ENCODE results near the gene AUTS2.

Gene AUTS2

DNA sequence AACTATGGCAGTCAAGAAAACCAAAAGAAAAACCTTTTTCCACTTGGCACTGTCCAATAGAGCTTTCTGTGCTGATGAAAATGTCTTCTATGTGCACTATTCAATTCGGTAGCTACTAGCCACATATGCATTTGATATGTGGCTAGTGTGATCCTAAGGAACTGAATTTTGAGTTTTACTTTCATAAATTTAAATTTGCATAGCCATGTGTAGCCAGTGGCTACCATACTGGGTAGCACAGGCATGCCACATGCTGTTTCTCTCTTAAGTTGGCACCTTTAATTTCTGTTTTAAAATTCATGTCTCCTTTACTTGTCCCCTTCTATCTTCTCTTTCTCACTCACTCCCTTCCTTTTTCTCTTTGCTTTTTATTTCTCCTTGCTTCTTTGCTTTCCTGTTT lies 455.7 kb downstream of the AUTS2 start:
- H3K4me1 Mint-ChIP-seq (ENCODE audit: low read depth), result no peaks in the 10 kb centered on the region
- no peak for DNase-seq (ENCODE audit: low spot score)

DNA sequence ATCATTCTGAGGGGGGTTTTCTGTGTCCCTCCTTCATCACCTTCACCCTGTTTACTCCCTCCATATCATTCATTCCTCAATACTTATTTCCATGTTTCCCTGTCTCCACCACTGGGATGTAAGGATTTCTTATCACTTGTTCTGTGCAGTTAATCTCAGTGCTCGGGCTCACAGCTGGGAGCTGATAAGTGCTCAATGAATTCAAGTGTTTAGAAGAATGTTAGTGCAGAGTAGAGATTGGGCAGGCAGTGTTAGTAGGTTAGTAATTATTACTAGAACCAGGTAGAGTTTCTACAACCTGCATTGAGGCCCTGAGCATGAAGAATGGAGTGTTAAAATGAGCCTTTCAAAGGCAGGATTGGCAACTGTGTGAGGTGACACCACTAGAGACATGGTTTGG lies 458.1 kb downstream of the AUTS2 start:
- peaks cover 3% of the 10 kb centered on the region for H3K4me1 Mint-ChIP-seq (ENCODE audit: low read depth)
- H3K27ac Mint-ChIP-seq, result no peak overlapping the region
- no peaks in the 10 kb centered on the region for H3K36me3 Mint-ChIP-seq (ENCODE audit: low read depth)
- H3K27me3 Mint-ChIP-seq (ENCODE audit: low read depth), result no peaks in the 10 kb centered on the region
- DNase-seq (ENCODE audit: low spot score), result no peak
- no peaks in the 10 kb centered on the region for H3K9me3 Mint-ChIP-seq
- no peak overlapping the region for H3K4me3 Mint-ChIP-seq

More for the DNA sequence above, 455.7 kb downstream of the AUTS2 start:
- H3K27me3 Mint-ChIP-seq (ENCODE audit: low read depth), result no peaks in the 10 kb centered on the region
- no peaks in the 10 kb centered on the region for H3K36me3 Mint-ChIP-seq (ENCODE audit: low read depth)
- H3K27ac Mint-ChIP-seq, result no peak overlapping the region
- H3K9me3 Mint-ChIP-seq, result no peaks in the 10 kb centered on the region
- no peak overlapping the region for H3K4me3 Mint-ChIP-seq

DNA sequence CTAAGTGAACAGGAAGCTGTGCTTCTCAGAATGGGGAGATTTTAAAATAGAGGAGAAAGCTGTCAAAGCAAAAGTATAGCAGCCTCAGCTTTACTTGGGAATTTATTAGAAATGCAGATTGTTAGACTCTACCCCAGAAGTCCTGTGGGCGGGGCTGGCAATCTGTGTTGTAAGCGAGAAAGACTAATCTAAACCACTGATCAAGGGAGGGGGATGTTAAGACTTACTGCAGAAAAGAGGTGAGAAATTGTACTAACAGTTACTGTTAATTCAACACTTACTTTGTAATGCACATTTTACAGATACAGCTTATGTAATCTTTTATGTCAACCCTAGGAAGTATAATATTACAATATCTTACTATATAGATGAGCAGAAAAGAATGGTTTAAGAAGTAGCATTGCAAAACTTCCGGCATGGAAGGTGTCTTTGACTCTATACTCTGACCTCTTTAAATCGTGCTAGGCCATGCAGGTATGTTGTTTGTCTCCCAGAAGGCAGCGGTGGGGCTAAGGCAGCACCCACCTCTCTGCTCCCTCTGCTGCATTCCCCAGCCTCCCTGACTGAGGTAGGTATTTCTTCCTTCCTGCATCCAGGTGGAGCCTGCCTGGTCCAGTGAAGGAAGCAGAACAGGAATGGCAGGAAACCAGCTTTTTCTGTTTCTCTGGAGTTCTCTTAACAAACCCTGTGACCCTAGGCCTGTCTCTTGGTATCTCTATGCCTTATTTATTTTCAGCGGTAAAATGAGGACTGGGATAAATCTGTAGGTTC lies 462.2 kb downstream of the AUTS2 start:
- no peak for DNase-seq (ENCODE audit: low spot score)
- H3K36me3 Mint-ChIP-seq (ENCODE audit: low read depth), result no peaks in the 10 kb centered on the region
- no peaks in the 10 kb centered on the region for H3K9me3 Mint-ChIP-seq
- H3K27ac Mint-ChIP-seq, result no peak overlapping the region
- H3K4me3 Mint-ChIP-seq, result no peak overlapping the region
- H3K4me1 Mint-ChIP-seq (ENCODE audit: low read depth), result peaks cover 3% of the 10 kb centered on the region
- no peaks in the 10 kb centered on the region for H3K27me3 Mint-ChIP-seq (ENCODE audit: low read depth)

DNA sequence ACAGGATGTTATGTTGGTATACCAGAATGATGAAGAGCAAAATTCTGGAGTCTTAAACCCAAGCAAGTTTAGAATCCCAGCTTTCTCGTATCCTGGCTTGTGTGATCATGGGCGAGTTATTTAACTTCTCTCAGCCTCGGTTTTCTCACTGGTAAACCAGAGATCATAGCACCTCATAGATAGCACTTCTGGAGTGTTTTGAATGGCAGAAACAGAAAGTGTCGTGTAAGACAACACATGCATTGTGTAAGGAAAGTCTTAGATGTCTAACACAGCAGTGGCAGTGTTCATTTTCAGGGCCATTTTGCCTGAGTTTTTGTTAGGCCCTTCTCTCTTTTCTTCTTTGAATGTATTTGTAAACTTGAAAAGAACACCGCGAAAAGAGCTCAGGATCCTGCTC lies 465.1 kb downstream of the AUTS2 start:
- Mint-ChIP-seq H3K27ac (no peak overlapping the region), H3K27me3 (ENCODE audit: low read depth) (no peaks in the 10 kb centered on the region), H3K4me1 (ENCODE audit: low read depth) (peaks cover 3% of the 10 kb centered on the region), H3K36me3 (ENCODE audit: low read depth) (no peaks in the 10 kb centered on the region), H3K4me3 (no peak overlapping the region), H3K9me3 (no peaks in the 10 kb centered on the region)
- no peak for DNase-seq (ENCODE audit: low spot score)

DNA sequence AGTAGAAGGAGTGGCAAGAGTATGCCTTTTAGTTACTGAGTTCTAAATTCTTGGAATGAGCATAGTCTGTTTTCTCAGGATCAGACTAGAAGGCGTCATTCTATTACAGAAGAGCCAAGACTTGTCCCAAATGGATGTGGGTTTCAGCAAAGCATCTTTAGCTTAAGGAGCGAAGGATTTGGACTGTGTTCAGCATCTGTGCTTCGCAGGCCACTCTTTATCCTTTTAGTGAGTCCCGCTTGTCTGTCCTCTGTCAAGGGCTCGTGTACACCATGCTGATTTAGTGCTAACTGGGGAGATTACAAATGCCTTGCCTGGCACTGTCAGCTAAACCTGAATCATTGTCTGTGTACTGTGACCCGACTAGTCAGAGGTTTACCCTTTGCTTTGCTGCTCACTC lies 465.7 kb downstream of the AUTS2 start:
- H3K4me1 Mint-ChIP-seq (ENCODE audit: low read depth), result peaks cover 3% of the 10 kb centered on the region
- no peak for DNase-seq (ENCODE audit: low spot score)
- H3K36me3 Mint-ChIP-seq (ENCODE audit: low read depth), result no peaks in the 10 kb centered on the region
- no peaks in the 10 kb centered on the region for H3K9me3 Mint-ChIP-seq
- no peak overlapping the region for H3K27ac Mint-ChIP-seq
- H3K4me3 Mint-ChIP-seq, result no peak overlapping the region
- H3K27me3 Mint-ChIP-seq (ENCODE audit: low read depth), result no peaks in the 10 kb centered on the region

GRCh38 chr7:70066844-70067243 lies 468.6 kb downstream of the AUTS2 start:
- Mint-ChIP-seq H3K4me3 (no peak overlapping the region), H3K36me3 (ENCODE audit: low read depth) (no peaks in the 10 kb centered on the region), H3K4me1 (ENCODE audit: low read depth) (no peaks in the 10 kb centered on the region), H3K27me3 (ENCODE audit: low read depth) (no peaks in the 10 kb centered on the region), H3K27ac (no peak overlapping the region), H3K9me3 (no peaks in the 10 kb centered on the region)
- no peak for DNase-seq (ENCODE audit: low spot score)

- H3K4me1 Mint-ChIP-seq (ENCODE audit: low read depth), result no peaks in the 10 kb centered on the region
- no peaks in the 10 kb centered on the region for H3K9me3 Mint-ChIP-seq
- no peak for DNase-seq (ENCODE audit: low spot score)
- H3K36me3 Mint-ChIP-seq (ENCODE audit: low read depth), result no peaks in the 10 kb centered on the region
- no peak overlapping the region for H3K4me3 Mint-ChIP-seq
- H3K27ac Mint-ChIP-seq, result no peak overlapping the region
- H3K27me3 Mint-ChIP-seq (ENCODE audit: low read depth), result no peaks in the 10 kb centered on the region
Observed at GRCh38 chr7:70068531-70068930, 470.3 kb downstream of the AUTS2 start.

GRCh38 chr7:70069977-70070376 lies 471.7 kb downstream of the AUTS2 start:
- Mint-ChIP-seq H3K4me3 (no peak overlapping the region), H3K27ac (no peak overlapping the region), H3K9me3 (no peaks in the 10 kb centered on the region), H3K4me1 (ENCODE audit: low read depth) (no peaks in the 10 kb centered on the region), H3K36me3 (ENCODE audit: low read depth) (no peaks in the 10 kb centered on the region), H3K27me3 (ENCODE audit: low read depth) (no peaks in the 10 kb centered on the region)
- no peak for DNase-seq (ENCODE audit: low spot score)

DNA sequence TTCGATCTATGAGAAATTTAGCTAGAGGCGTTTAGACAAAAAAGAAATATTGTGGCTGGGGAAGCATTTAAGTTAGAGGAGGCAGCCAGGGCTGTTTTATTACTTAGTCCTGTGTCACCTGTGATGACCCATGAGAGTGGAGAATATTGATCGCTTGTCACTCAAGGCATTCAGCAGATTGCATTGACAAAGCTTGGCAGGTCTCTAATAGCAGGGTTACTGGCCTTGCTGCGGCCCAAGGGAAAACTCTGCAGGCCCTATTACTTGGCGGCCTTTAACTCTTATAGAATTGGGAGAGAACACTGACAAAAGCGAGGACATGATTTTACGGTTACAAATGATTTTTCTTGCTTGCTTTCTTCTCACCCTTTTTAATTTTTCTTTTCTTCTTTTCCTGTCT lies 473.5 kb downstream of the AUTS2 start:
- no peaks in the 10 kb centered on the region for H3K27me3 Mint-ChIP-seq (ENCODE audit: low read depth)
- no peak overlapping the region for H3K4me3 Mint-ChIP-seq
- no peaks in the 10 kb centered on the region for H3K4me1 Mint-ChIP-seq (ENCODE audit: low read depth)
- no peaks in the 10 kb centered on the region for H3K9me3 Mint-ChIP-seq
- H3K36me3 Mint-ChIP-seq (ENCODE audit: low read depth), result no peaks in the 10 kb centered on the region
- no peak for DNase-seq (ENCODE audit: low spot score)
- no peak overlapping the region for H3K27ac Mint-ChIP-seq

- no peak for DNase-seq (ENCODE audit: low spot score)
- no peaks in the 10 kb centered on the region for H3K36me3 Mint-ChIP-seq (ENCODE audit: low read depth)
- H3K9me3 Mint-ChIP-seq, result no peaks in the 10 kb centered on the region
- no peak overlapping the region for H3K4me3 Mint-ChIP-seq
- H3K27me3 Mint-ChIP-seq (ENCODE audit: low read depth), result no peaks in the 10 kb centered on the region
- no peaks in the 10 kb centered on the region for H3K4me1 Mint-ChIP-seq (ENCODE audit: low read depth)
- H3K27ac Mint-ChIP-seq, result no peak overlapping the region
Observed at GRCh38 chr7:70072220-70072619, 473.9 kb downstream of the AUTS2 start.

DNA sequence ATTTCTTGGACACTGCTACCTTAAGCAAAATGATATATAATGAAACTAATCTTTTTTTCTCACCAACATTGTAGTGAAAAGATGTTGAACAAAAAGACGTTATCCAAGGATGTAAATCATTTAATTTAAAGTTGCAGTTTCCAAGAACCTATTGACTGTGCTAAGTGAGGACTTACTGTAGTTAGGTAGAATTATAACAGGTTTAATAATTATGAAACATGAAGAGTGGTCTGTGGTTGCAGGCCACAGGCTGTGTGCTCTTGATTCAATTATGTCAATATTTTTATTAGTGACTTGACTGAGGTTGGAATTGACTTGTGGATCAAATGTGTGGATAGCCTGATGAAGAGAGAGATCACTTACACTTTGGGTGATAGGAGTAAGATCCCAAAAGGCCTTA lies 478.1 kb downstream of the AUTS2 start:
- no peaks in the 10 kb centered on the region for H3K9me3 Mint-ChIP-seq
- H3K27me3 Mint-ChIP-seq (ENCODE audit: low read depth), result no peaks in the 10 kb centered on the region
- H3K27ac Mint-ChIP-seq, result no peak overlapping the region
- H3K4me3 Mint-ChIP-seq, result no peak overlapping the region
- no peak for DNase-seq (ENCODE audit: low spot score)
- no peaks in the 10 kb centered on the region for H3K36me3 Mint-ChIP-seq (ENCODE audit: low read depth)
- H3K4me1 Mint-ChIP-seq (ENCODE audit: low read depth), result no peaks in the 10 kb centered on the region

DNA sequence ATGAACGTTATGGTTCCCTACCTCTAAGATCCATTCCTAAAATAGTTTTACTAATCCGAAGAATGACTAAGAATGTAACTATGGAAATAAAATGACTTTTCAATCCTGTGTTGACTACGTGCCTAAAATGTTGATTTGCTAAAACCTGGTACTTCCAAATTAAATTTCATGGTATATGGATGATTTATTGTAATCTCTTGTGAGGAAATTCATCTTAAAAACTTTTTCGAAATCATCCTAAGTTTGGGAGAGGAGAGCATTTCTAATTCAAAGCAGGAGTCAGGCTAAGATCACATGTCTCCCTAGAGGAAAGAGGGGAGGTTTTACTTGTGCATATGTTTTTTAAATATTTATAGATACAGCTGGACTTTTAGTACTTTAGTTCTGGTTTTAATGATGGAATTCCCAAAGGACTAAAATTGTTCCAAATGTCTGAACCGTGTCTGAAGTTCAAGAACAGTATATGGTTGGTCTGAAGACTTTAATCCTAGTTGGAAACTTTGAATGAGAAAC lies 483.9 kb downstream of the AUTS2 start:
- H3K36me3 Mint-ChIP-seq (ENCODE audit: low read depth), result no peaks in the 10 kb centered on the region
- H3K27me3 Mint-ChIP-seq (ENCODE audit: low read depth), result no peaks in the 10 kb centered on the region
- no peak overlapping the region for H3K27ac Mint-ChIP-seq
- H3K4me3 Mint-ChIP-seq, result no peak overlapping the region
- DNase-seq (ENCODE audit: low spot score), result no peak
- H3K4me1 Mint-ChIP-seq (ENCODE audit: low read depth), result no peaks in the 10 kb centered on the region
- H3K9me3 Mint-ChIP-seq, result peaks cover 5% of the 10 kb centered on the region

DNA sequence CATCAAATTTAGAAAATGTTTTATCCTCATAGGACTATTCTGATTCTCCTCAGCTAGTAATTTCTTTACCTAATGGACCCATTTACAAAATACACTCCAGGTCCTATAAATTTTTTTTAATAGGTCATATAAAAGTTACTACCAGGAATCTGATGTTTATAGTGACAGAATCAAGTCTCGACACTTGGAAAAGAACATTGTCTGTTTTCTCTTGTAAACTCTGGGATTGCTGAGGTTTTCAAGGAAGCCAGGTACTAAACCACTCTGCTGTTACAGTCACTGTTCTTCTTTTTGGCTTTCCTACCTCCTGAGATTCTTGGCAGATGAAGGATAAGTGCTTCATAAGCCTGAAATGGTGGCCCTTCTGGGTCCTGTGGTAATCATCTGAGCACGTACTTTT lies 493.1 kb downstream of the AUTS2 start:
- Mint-ChIP-seq H3K27me3 (ENCODE audit: low read depth) (no peaks in the 10 kb centered on the region), H3K4me3 (no peak overlapping the region), H3K27ac (no peak overlapping the region), H3K36me3 (ENCODE audit: low read depth) (no peaks in the 10 kb centered on the region), H3K4me1 (ENCODE audit: low read depth) (no peaks in the 10 kb centered on the region), H3K9me3 (no peaks in the 10 kb centered on the region)
- no peak for DNase-seq (ENCODE audit: low spot score)

DNA sequence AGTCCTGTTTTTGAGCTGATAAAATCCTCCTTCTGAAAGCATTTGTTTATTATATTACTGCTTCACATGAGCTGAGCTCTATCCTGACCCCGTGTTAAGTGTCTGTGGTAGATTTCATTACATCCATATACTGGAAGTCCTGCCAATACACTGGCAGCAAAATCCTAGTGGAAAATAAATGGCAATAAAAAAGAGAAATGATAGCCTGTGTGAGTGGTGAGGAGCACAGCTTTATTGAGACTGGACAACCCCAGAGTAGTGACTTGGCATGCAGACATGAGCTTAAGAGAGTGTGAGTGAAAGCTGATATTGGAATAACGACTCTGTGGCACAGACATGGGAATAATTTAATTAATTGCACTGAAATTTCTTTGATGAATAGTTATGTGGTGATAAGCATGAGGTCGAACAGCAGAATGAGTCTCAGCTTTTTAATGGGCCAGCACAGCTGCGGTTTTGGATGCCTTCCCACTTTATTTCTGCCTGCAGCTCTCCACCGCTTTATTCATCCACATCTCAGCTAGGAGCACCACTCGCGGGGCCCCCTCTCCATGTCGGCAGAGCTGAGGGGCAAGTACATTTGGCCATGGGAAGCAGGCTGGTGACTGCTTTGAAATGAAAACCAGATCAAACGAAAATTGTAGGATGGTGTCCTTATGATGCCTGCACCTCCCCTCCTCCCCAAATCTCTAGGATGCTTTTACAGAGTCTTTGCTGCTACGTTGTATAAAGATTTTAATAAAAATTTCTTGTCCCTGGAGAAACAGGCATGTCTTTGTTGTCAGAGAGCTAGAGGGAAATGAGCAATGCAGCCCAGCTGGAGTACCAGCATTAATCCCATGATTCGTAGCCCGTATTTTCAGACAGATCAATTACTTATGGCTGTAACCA lies 494.3 kb downstream of the AUTS2 start:
- Mint-ChIP-seq H3K9me3 (no peaks in the 10 kb centered on the region), H3K4me3 (no peak overlapping the region), H3K4me1 (ENCODE audit: low read depth) (no peaks in the 10 kb centered on the region), H3K36me3 (ENCODE audit: low read depth) (no peaks in the 10 kb centered on the region), H3K27me3 (ENCODE audit: low read depth) (no peaks in the 10 kb centered on the region), H3K27ac (no peak overlapping the region)
- DNase-seq (ENCODE audit: low spot score), result no peak

Measured in T-helper 2 cell treated with Interferon-gamma antibody and Interleukin-4, amounts not matched to agents 5 μg/mL and 100 μg/mL, for 36 hours (primary cell).